Nucleus accumbens (tissue), 56 donors: Measurements from ENCODE around the gene CLIP4.
A peak's percentile ranks its signal among the peaks of the same experiment; 100 is the strongest.
"Not testable (repeated sequence)": the region's sequence is repeated elsewhere in the genome, so short reads cannot be mapped to it uniquely, and the experiment has no call there.

Experiments used
- DNase-seq, 56 donors: peaks; one replicate each; lab custom pipeline; 2025; lab: John Stamatoyannopoulos, UW

Gene CLIP4

GRCh38 chr2:29096969-29097368, 18.2 kb upstream of the CLIP4 start:
- no peak for DNase-seq

- DNase-seq: no peak
These were observed 17.6 kb upstream of the CLIP4 start for GRCh38 chr2:29097569-29097968.

- DNase-seq: no peak
These were observed 14.7 kb upstream of the CLIP4 start for GRCh38 chr2:29100564-29100963.

GRCh38 chr2:29104688-29105087, 10.5 kb upstream of the CLIP4 start:
- no peak for DNase-seq

- peak in 1 of 56 donors; percentile 24 for DNase-seq
These were observed 9.8 kb upstream of the CLIP4 start for GRCh38 chr2:29105375-29105774.

- DNase-seq: peak in 1 of 56 donors; percentile 17
These were observed 9.0 kb upstream of the CLIP4 start for GRCh38 chr2:29106256-29106655.

GRCh38 chr2:29106980-29107388, 8.2 kb upstream of the CLIP4 start:
- peak in 4 of 56 donors; percentile 9 to 44 (median 34) for DNase-seq

- DNase-seq: not testable (repeated sequence)
These were observed 7.7 kb upstream of the CLIP4 start for GRCh38 chr2:29107547-29107946.

GRCh38 chr2:29108225-29108624, 7.0 kb upstream of the CLIP4 start:
- peak in 30 of 56 donors; percentile 3 to 85 (median 39) for DNase-seq

GRCh38 chr2:29109246-29109645, 6.0 kb upstream of the CLIP4 start:
- no peak for DNase-seq

- peak in 1 of 56 donors; percentile 18 for DNase-seq
These were observed 4.2 kb upstream of the CLIP4 start for GRCh38 chr2:29110916-29111535.

- no peak for DNase-seq
These were observed 2.8 kb upstream of the CLIP4 start for GRCh38 chr2:29112379-29112778.

GRCh38 chr2:29113027-29113686, 2.1 kb upstream of the CLIP4 start:
- DNase-seq: no peak

- peak in 3 of 56 donors; percentile 30 to 36 (median 31) for DNase-seq
These were observed 1.3 kb upstream of the CLIP4 start for GRCh38 chr2:29113891-29114321.

GRCh38 chr2:29114586-29114945, 649 bp upstream of the CLIP4 start:
- peak in 23 of 56 donors; percentile 15 to 71 (median 53) for DNase-seq

GRCh38 chr2:29115797-29116781, 874 bp downstream of the CLIP4 start:
- DNase-seq: peak in 44 of 56 donors; percentile 6 to 82 (median 58)

GRCh38 chr2:29117636-29118303, 2.6 kb downstream of the CLIP4 start:
- no peak for DNase-seq

GRCh38 chr2:29119211-29119610, 4.0 kb downstream of the CLIP4 start:
- DNase-seq: no peak

GRCh38 chr2:29120846-29121245, 5.6 kb downstream of the CLIP4 start:
- no peak for DNase-seq

GRCh38 chr2:29123617-29124349, 8.6 kb downstream of the CLIP4 start:
- no peak for DNase-seq
